Posterior vena cava (tissue), 2 donors: ENCODE measurements around the gene MYCN. TPM values are rescaled to one million over a fixed set of nuclear protein-coding genes. Genes with fewer than 3 reads are reported as not detected.
"Not testable (repeated sequence)": the region's sequence is repeated elsewhere in the genome, so short reads cannot be mapped to it uniquely, and the experiment has no call there.

Experiments used
- DNase-seq: peaks from one replicate; pipeline ENCODE4 v3.0.0-alpha.2; 2020; ENCODE audit warnings: low spot score
- intact Hi-C, 2 donors: fragments of 100-400 bp; cut with DNase I; formaldehyde crosslinking; loops; one replicate each; pipeline versions ENCODE4 v1.14.1 to v1.14.2; 2022 to 2023
- total RNA-seq, 2 donors: library from RNA; stranded (reverse); fragmentation: NEBNext Ultra II Directional; extraction: Animal tissue kit (Norgen Biotek cat#: 25700); gene quantifications; one replicate each; pipeline ENCODE4 v1.2.1, GENCODE V29; 2021
- donor health status: DM: yes; HTN: yes; CAD: no.
- donor health status: DM: yes; HTN: yes; CAD: no.

MYCN gene
- total RNA-seq, 2 donors from 2014 or later, result 0.88 to 1.1 TPM

- no peak for DNase-seq
- intact Hi-C loops, result loop anchor here in 1 of 2 donors (5.0 kb wide), 1 partner anchor 668 kb away; no protein-coding TSS in a partner anchor
These were observed 845 bp upstream of the MYCN start for GRCh38 chr2:15939556-15939853.

DNA sequence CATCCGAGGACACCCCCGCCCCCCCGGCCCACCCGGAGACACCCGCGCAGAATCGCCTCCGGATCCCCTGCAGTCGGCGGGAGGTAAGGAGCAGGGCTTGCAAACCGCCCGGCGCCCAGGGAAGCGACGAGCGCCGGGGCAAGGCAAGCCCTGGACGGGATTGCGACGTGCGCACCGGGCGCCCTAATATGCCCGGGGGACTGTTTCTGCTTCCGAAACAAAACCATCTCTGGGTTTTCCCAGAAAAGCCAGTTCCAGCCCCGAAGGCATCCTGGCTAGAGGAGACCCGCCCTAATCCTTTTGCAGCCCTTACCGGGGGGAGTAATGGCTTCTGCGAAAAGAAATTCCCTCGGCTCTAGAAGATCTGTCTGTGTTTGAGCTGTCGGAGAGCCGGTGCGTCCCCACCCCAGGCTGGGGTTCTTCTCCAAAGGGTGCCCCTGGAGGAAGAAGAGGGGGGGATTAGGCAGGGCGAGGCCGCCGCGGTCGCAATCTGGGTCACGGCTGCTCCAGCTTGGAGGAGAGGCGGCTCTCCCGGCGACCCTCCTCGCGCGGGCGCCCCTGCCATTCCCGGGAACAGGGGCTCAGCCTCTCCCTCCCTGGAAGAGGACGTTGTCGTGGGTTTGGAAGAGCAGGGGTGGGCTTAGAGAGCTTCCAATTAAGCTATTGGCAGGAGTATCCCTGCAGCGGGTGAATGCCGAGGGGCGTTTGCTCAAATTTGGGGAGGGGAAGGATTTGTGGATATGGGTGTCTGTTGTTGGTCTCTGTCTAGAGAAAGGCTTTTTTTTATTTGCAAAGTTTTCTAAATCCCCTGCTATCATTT lies 521 bp downstream of the MYCN start:
- no peak for DNase-seq

DNA sequence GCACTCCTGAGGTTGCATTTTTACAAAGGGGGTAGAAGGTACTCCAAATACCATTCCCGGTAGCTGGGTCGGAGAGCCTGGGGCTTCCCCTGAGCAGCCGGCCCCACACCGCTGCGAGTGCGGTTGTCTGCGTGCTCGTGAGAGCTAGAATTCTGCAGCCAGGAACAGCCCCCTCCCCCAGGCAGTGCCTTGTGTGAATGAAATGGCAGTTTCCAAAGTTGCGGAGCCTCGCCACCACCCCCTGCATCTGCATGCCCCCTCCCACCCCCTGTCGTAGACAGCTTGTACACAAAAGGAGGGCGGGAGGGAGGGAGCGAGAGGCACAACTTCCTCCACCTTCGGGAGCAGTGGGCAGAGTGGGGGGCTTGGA lies 1.1 kb downstream of the MYCN start:
- no peak for DNase-seq
- intact Hi-C loops, result no loop called here

More for the DNA sequence above, 521 bp downstream of the MYCN start:
- intact Hi-C loops, result no loop called here

GRCh38 chr2:15941871-15942710 lies 1.7 kb downstream of the MYCN start:
- intact Hi-C loops, result no loop called here
- no peak for DNase-seq

- intact Hi-C loops, result loop anchor here in 1 of 2 donors (1.0 kb wide), 1 partner anchor 39 kb away; no protein-coding TSS in a partner anchor
- no peak for DNase-seq
These were observed 2.5 kb downstream of the MYCN start for GRCh38 chr2:15942711-15943345.

DNA sequence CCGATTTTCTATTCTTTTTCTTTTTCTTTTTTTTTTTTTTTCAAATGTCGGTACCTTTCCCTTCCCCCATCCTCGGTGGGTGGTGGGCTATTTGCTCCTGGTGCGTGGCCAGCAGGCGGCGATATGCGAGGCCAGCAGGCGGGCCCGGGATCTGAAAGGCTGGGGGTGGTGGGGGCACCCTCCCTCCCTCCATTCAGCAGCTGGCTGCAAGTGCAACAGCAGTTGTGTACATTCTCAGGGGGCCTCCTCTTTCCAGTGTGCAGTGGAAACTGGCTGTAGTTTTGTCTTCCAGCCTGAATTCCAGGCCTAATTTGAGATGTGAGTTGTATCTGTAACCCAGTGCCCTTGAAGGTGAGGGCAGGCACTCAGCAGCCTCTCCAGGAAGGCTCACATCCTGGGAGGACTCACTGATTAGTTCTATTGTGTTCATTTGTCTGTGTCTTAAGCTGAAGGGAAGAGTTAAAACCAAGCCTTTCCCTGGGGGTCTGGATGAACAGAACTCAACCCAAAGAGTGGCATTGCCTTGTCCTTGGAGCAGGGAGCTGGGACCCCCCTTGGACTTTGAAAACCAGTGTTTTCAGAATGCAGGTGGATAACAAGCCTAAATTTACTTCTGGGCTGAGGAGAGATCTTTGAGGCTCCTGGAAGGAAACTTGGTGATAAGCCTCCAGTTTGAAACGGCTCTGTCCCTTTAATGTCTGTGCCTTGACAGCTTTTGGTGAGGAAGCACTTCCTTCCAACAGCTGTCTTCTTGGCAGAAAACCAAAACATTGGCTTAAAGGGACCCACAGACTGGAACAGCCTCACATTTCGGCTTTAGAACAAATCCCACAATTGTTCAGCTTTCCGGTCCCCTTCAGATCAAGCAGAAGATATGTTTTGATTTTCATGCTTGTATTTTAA lies 3.3 kb downstream of the MYCN start:
- DNase-seq, result no peak
- intact Hi-C loops, result loop anchor here in 1 of 2 donors (1.0 kb wide), 1 partner anchor 39 kb away; no protein-coding TSS in a partner anchor

- DNase-seq, result no peak
- intact Hi-C loops, result no loop called here
These were observed 4.1 kb downstream of the MYCN start for GRCh38 chr2:15944325-15945017.

- no peak for DNase-seq
These were observed 5.8 kb downstream of the MYCN start for GRCh38 chr2:15945909-15946705.

GRCh38 chr2:15946983-15947382 lies 6.6 kb downstream of the MYCN start:
- DNase-seq, result no peak
- intact Hi-C loops, result loop anchor here in 1 of 2 donors (1.0 kb wide), 1 partner anchor 30 kb away; no protein-coding TSS in a partner anchor

More at GRCh38 chr2:15945909-15946705, 5.8 kb downstream of the MYCN start:
- intact Hi-C loops, result no loop called here

DNA sequence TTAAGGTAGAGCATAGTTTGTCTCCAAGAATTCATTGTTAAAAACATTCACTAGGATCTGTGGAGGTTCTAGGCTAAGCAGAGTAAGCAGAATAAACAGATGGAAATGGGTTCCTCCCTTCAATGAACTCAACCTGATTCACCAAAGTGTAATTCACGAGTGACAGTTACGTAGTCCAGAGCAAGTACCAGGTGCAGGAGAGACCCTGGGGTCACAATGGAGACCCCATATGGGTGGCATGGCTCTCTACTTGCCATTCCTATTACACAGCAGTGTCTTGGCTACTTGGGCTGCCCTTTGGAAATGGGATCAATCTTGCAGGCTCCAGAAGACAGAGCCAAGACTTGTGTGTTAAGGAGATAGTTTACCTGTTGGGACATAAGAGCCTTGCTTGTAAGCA lies 7.1 kb downstream of the MYCN start:
- intact Hi-C loops, result loop anchor here in 1 of 2 donors (1.0 kb wide), 1 partner anchor 30 kb away; no protein-coding TSS in a partner anchor
- no peak for DNase-seq

DNA sequence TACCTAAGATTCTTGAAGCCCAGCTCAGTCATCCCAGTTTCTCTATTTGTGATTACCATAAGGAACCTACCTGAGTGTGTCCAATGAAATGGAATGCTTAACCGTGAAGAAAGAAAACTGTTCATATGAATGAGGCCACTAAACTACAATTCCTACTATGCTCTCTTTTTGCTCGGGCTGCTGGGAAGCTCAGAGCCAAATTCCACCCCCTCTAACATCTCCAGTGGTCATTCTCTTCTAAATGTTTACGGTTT lies 8.3 kb downstream of the MYCN start:
- intact Hi-C loops, result no loop called here
- DNase-seq, result no peak

- no peak for DNase-seq
- intact Hi-C loops, result no loop called here
These were observed 8.8 kb downstream of the MYCN start for GRCh38 chr2:15949126-15949525.

- intact Hi-C loops, result no loop called here
- DNase-seq, result no peak
These were observed 9.2 kb downstream of the MYCN start for GRCh38 chr2:15949551-15949950.

- intact Hi-C loops, result no loop called here
These were observed 10.0 kb downstream of the MYCN start for GRCh38 chr2:15950088-15950952.

DNA sequence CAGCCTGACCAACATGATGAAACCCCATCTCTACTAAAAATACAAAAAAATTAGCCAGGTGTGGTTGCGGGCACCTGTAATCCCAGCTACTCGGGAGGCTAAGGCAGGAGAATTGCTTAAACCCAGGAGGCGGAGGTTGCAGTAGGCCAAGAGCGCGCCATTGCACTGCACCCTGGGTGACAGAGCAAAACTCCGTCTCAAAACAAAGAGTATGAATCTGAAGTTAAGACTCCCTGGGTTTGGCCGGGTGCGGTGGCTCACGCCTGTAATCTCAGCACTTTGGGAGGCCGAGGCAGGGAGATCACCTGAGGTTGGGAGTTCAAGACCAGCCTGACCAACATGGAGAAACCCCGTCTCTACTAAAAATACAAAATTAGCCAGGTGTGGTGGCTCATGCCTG lies 11.6 kb downstream of the MYCN start:
- DNase-seq, intact Hi-C loops: not testable (repeated sequence)

More at GRCh38 chr2:15950088-15950952, 10.0 kb downstream of the MYCN start:
- no peak for DNase-seq

DNA sequence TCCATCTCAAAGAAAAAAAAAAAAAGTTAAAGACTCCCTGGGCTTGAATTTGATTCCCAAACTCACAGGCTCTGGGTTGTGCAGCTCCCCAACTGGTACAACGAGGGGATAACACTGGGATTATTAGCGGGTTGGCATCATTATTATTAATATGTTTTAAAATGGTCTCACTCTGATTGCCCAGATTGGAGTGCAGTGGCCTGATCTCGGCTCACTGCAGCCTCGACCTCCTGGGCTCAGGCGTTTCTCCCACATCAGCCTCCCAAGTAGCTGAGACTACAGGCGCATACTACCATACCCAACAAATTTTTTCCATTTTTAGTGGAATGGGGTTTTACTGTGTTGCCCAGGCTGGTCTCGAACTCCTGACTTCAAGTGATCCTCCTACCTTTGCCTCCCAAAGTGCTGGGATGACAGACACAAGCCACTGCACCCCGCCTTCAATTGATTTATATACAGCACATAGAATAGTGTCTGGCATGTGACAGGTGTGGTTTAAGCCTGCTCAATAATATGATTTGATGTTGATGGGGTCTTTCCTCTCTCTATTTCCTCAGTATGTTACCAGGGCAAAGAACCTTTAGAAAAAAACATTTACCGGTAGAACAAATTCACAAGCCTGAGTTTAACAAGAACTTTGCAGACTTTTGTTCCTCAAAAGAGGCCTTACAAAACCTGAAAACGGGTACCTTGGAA lies 12.2 kb downstream of the MYCN start:
- no peak for DNase-seq

More for the DNA sequence above, 12.2 kb downstream of the MYCN start:
- intact Hi-C loops, result no loop called here
